K562 (cell line): ENCODE results near the gene TAS2R41. TPM values are rescaled to one million over a fixed set of nuclear protein-coding genes. Genes with fewer than 3 reads are reported as not detected.

Source experiments
- ATAC-seq: fragments of 200-7000 bp; cut with Tn5 transposase; 3 replicates; pipeline ENCODE4 v1.9.1; 2020; ENCODE audit warnings: moderate library complexity
- BruUV-seq: library from RNA; stranded (reverse); fragments of 400-500 nt; replicated peaks from 2 replicates; lab custom pipeline; 2021; lab: Mats Ljungman, UMichigan
- CTCF ChIA-PET: fragments of 300-600 bp; formaldehyde crosslinking; extraction: SDS; loops from one replicate; lab custom pipeline; 2021; ENCODE audit warnings: low intra/inter-chr PET ratio; lab: Yijun Ruan, JAX
- POLR2A ChIA-PET: fragments of 300-600, 350-650 bp; sonication (Branson Sonifier 250); formaldehyde crosslinking; extraction: SDS; loops from one replicate; lab custom pipeline; 2021; ENCODE audit warnings: antibody characterized with exemption, inconsistent platforms; lab: Yijun Ruan, JAX
- DNase-seq, 4 experiments: peaks; one replicate each; pipeline versions ENCODE4 v3.0.0 to v3.0.0-alpha.2; 2011 to 2018; ENCODE audit warnings: low spot score in 3 of 4, mixed read lengths in 3 of 4; ENCODE audit errors: extremely low read depth in 1 of 4
- FAIRE-seq: peaks from 2 replicates; lab custom pipeline; 2011; peaks lifted over from hg19 to GRCh38; lab: Jason Lieb, UNC
- H2AFZ ChIP-seq: 2 replicates; pipeline ENCODE4 v1.6.0; 2011; ENCODE audit warnings: low read depth, low read length, control low read depth, inconsistent platforms
- H3K27ac ChIP-seq: fragments of 200-600 bp; 3 replicates; pipeline ENCODE4 v1.8.0; 2011; ENCODE audit warnings: low read depth, mild to moderate bottlenecking, control low read depth, inconsistent platforms, low read length, moderate library complexity, mixed read lengths; ENCODE audit errors: extremely low read depth
- H3K27me3 ChIP-seq, 2 experiments: fragments of 300-600 bp in 1 of 2; 2 replicates in 1 of 2; 3 replicates in 1 of 2; pipeline versions ENCODE4 v1.6.0 to v1.8.0; 2011; ENCODE audit warnings: inconsistent platforms in 2 of 2, low read length in 2 of 2, mild to moderate bottlenecking in 1 of 2, mixed read lengths in 1 of 2, moderate library complexity in 1 of 2; ENCODE audit not compliant: control insufficient read depth in 2 of 2, insufficient read depth in 2 of 2
- H3K36me3 ChIP-seq: fragments of 300-600 bp; 3 replicates; pipeline ENCODE4 v1.8.0; 2011; ENCODE audit warnings: mild to moderate bottlenecking, low read length, inconsistent platforms; ENCODE audit not compliant: control insufficient read depth, insufficient read depth
- H3K4me1 ChIP-seq, 2 experiments: fragments of 200-600 bp in 1 of 2; replicated peaks in 1 of 2; 2 replicates in 1 of 2; 3 replicates in 1 of 2; pipeline versions ENCODE4 v1.5.1 to v1.8.0; 2011; ENCODE audit warnings: inconsistent platforms in 2 of 2, low read length in 2 of 2, mild to moderate bottlenecking in 1 of 2, mixed read lengths in 1 of 2, moderate library complexity in 1 of 2; ENCODE audit not compliant: control insufficient read depth in 2 of 2, insufficient read depth in 2 of 2
- H3K4me2 ChIP-seq: 2 replicates; pipeline ENCODE4 v1.6.1; 2011; ENCODE audit warnings: low read length, control low read depth, inconsistent platforms, mixed read lengths; ENCODE audit not compliant: insufficient read depth
- H3K4me3 ChIP-seq: fragments of 200-600 bp; sonication (generic), shearing (Covaris generic); 2 replicates; pipeline ENCODE4 v1.5.1; 2016; ENCODE audit warnings: control low read depth, inconsistent platforms
- H3K79me2 ChIP-seq: fragments of 200-600 bp; 3 replicates; pipeline ENCODE4 v1.8.0; 2011; ENCODE audit warnings: low read length, inconsistent platforms; ENCODE audit not compliant: control insufficient read depth, insufficient read depth
- H3K9ac ChIP-seq, 2 experiments: 2 replicates each; pipeline versions ENCODE4 v1.6.0 to v1.6.1; 2011; ENCODE audit warnings: low read depth in 2 of 2, low read length in 2 of 2, control low read depth in 1 of 2, inconsistent platforms in 1 of 2, mild to moderate bottlenecking in 1 of 2, mixed read lengths in 1 of 2; ENCODE audit not compliant: insufficient read depth in 1 of 2
- H3K9me1 ChIP-seq: one replicate; pipeline ENCODE4 v1.6.0; 2011; ENCODE audit warnings: inconsistent platforms, mild to moderate bottlenecking, low read length, moderate library complexity; ENCODE audit not compliant: control insufficient read depth, insufficient read depth
- H3K9me3 ChIP-seq: replicated peaks from 2 replicates; pipeline ENCODE4 v1.5.1; 2011; ENCODE audit warnings: low read depth, low read length, inconsistent platforms; ENCODE audit not compliant: control insufficient read depth, insufficient read depth
- H4K20me1 ChIP-seq: replicated peaks from 2 replicates; pipeline ENCODE4 v1.6.1; 2011; ENCODE audit warnings: low read length, inconsistent platforms, mixed read lengths; ENCODE audit not compliant: control insufficient read depth, insufficient read depth
- ARNT ChIP-seq, 2 experiments: fragments of 450-650 bp; IDR thresholded peaks; 2 replicates each; pipeline ENCODE4 v1.6.1; 2016; ENCODE audit warnings: mild to moderate bottlenecking in 1 of 2
- BMI1 ChIP-seq: fragments of 150-350 bp; IDR thresholded peaks from 2 replicates; pipeline ENCODE4 v1.6.1; 2014; ENCODE audit warnings: low read length
- CBFB ChIP-seq: sonication (generic); formaldehyde crosslinking; IDR thresholded peaks from 2 replicates; pipeline ENCODE4 v1.4.0; 2020; ENCODE audit warnings: mild to moderate bottlenecking, missing genetic modification reagents
- COPS2 ChIP-seq: fragments of 450-650 bp; conservative IDR thresholded peaks from 2 replicates; pipeline ENCODE4 v1.6.1; 2016; ENCODE audit warnings: mild to moderate bottlenecking, moderate library complexity
- EZH2 ChIP-seq: IDR thresholded peaks from 2 replicates; pipeline ENCODE4 v1.6.1; 2012; ENCODE audit warnings: low read depth, mild to moderate bottlenecking, inconsistent platforms, low read length, borderline replicate concordance
- GABPB2 ChIP-seq: fragments of 250-450 bp; sonication (Bioruptor Pico); conservative IDR thresholded peaks from 2 replicates; pipeline ENCODE4 v1.5.1; 2021; ENCODE audit warnings: mild to moderate bottlenecking
- HNRNPLL ChIP-seq: fragments of 200-400 bp; formaldehyde crosslinking; IDR thresholded peaks from 2 replicates; pipeline ENCODE4 v1.6.1; 2017; ENCODE audit warnings: low read length, low read depth, mild to moderate bottlenecking; ENCODE audit not compliant: poor library complexity, severe bottlenecking
- MAFG ChIP-seq: fragments of 450-650 bp; conservative IDR thresholded peaks from 2 replicates; pipeline ENCODE4 v1.6.1; 2016; ENCODE audit warnings: missing genetic modification characterization, missing compliant biosample characterization
- MEIS2 ChIP-seq: fragments of 450-650 bp; IDR thresholded peaks from 2 replicates; pipeline ENCODE4 v1.6.1; 2014; ENCODE audit warnings: mild to moderate bottlenecking; ENCODE audit not compliant: partially characterized antibody
- RNF2 ChIP-seq: sonication (generic); IDR thresholded peaks from 2 replicates; pipeline ENCODE4 v1.6.1; 2016
- SPI1 ChIP-seq: IDR thresholded peaks from 2 replicates; pipeline ENCODE4 v1.6.1; 2011; ENCODE audit warnings: low read depth, low read length, control low read depth, borderline replicate concordance
- ZNF551 ChIP-seq: fragments of 250-450 bp; sonication (Bioruptor Pico); IDR thresholded peaks from 2 replicates; pipeline ENCODE4 v1.5.0; 2021; ENCODE audit warnings: mild to moderate bottlenecking, moderate library complexity
- WGBS: fragments of 100-300 bp; shearing (Covaris generic); methylation state at CpG from one replicate; pipeline ENCODE4 v1.1.6; 2016; ENCODE audit warnings: low coverage, mixed read lengths; ENCODE audit not compliant: insufficient coverage; ENCODE audit errors: missing lambda C conversion rate; 5-methylcytosine and 5-hydroxymethylcytosine counted together
- in situ Hi-C: fragments of 300-500 bp; cut with MboI; formaldehyde crosslinking; loops from 4 replicates; pipeline ENCODE4 v1.15.0; 2018; ENCODE audit warnings: inconsistent platforms, mixed read lengths
- intact Hi-C: fragments of 100-400 bp; cut with micrococcal nuclease; formaldehyde crosslinking; loops from 2 replicates; pipeline ENCODE4 v1.14.2; 2022
- polyA plus RNA-seq, 8 experiments: library from polyadenylated mRNA; depleted of rRNA in 4 of 8; stranded (reverse) in 5 of 8; unstranded in 3 of 8; fragments of >200 nt; fragmentation: Nextera tagmentation in 2 of 8; fragmentation: Illumina TruSeq in 1 of 8; extraction: Ambion mirVana in 2 of 8; extraction: Trizol in 1 of 8; gene quantifications; 2 replicates each; pipeline versions ENCODE4 v1.2.1 to v1.2.3, GENCODE V29; 2011 to 2014; ENCODE audit warnings: inconsistent platforms in 1 of 8, missing spikeins in 1 of 8
- total RNA-seq, 7 experiments: library from RNA; depleted of rRNA in 6 of 7; stranded (reverse); fragments of >200 nt in 6 of 7; fragmentation: Illumina TruSeq in 2 of 7; extraction: Trizol in 2 of 7; gene quantifications; 2 replicates each; pipeline versions ENCODE4 v1.2.1 to v1.2.3, GENCODE V29; 2011 to 2021; ENCODE audit warnings: low replicate concordance in 1 of 7
- TF ChIP-seq, protein P1 (sequence below): fragments of 450-650 bp; IDR thresholded peaks from 2 replicates; pipeline ENCODE4 v1.6.1; 2016; ENCODE audit warnings: mild to moderate bottlenecking
- TF ChIP-seq, protein P2 (sequence below): fragments of 450-650 bp; IDR thresholded peaks from 2 replicates; pipeline ENCODE4 v1.6.1; 2018; ENCODE audit not compliant: partially characterized antibody
- TF ChIP-seq, protein P3 (sequence below), 2 experiments: IDR thresholded peaks in 1 of 2; conservative IDR thresholded peaks in 1 of 2; 2 replicates each; pipeline ENCODE4 v1.6.1; 2016; ENCODE audit warnings: low read depth in 2 of 2, mild to moderate bottlenecking in 1 of 2, missing compliant biosample characterization in 1 of 2, missing genetic modification characterization in 1 of 2, moderate library complexity in 1 of 2

Gene TAS2R41
- total and polyA plus RNA-seq, 9 of the 15 experiments (the other 6 are each of a cell fraction or from before 2014, with no cell fraction given): not detected

DNA sequence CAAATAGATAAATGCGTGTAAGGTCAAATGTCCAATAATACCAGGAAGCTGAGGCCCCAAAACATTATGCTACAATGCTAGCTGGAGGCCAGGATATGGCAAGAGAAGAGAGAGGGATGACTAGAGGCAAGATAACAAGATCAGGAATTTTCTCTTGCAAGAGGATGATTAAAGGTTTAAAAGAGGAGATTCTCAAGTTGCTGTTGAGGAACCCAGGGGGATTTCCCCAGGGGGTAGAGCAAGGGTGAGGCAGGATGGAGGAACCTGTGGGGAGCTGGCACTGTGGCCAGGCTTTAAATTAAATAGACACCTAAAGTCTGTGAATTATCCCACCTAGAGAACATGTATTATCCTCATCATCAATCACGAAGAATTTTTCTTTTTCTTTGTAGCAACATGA lies 37.8 kb upstream of the TAS2R41 start:
- no peak overlapping the region for H3K4me2 ChIP-seq
- no peak overlapping the region for H3K4me3 ChIP-seq
- WGBS: 3% methylated on average over 2 of the region's 2 CpGs
- no peaks in the 10 kb centered on the region for H3K9me3 ChIP-seq
- in situ Hi-C loops: no loop called here
- intact Hi-C loops: no loop called here
- CTCF ChIA-PET: no interaction called here
- H3K36me3 ChIP-seq: no peaks in the 10 kb centered on the region
- FAIRE-seq (no peak), ATAC-seq (no peak), DNase-seq (no peak)
- POLR2A ChIA-PET: interaction anchor here (1.6 kb wide), 1 partner anchor 8 kb away, joined by 4 read pairs; no protein-coding TSS in a partner anchor
- H3K27me3 ChIP-seq: peaks cover 7 to 11% of the 10 kb centered on the region in 2 experiments; a peak in 2 of 5 replicates
- BruUV-seq: no TSS peak
- H4K20me1 ChIP-seq: no peaks in the 10 kb centered on the region
- no peak overlapping the region for H3K27ac ChIP-seq
- no peaks in the 10 kb centered on the region for H3K79me2 ChIP-seq
- H3K9ac ChIP-seq: no peak overlapping the region
- H3K4me1 ChIP-seq: 0 out of 5 replicates have a peak, but pooled peaks cover 0 to 3% of the 10 kb centered on the region in 2 experiments
- no peak overlapping the region for H2AFZ ChIP-seq
- H3K9me1 ChIP-seq: no peaks in the 10 kb centered on the region
- TF ChIP-seq BMI1 (no peak), ARNT (IDR thresholded peaks at IDR 0.05) (no peak), MAFG (tag) (no peak), MEIS2 (no peak), CBFB (CRISPR knock-in tag) (no peak), ZNF551 (CRISPR knock-in tag) (no peak), COPS2 (no peak), HNRNPLL (no peak), GABPB2 (CRISPR knock-in tag) (no peak), RNF2 (no peak), EZH2 (no peak), SPI1 (no peak)
- TF ChIP-seq, protein P1, sequence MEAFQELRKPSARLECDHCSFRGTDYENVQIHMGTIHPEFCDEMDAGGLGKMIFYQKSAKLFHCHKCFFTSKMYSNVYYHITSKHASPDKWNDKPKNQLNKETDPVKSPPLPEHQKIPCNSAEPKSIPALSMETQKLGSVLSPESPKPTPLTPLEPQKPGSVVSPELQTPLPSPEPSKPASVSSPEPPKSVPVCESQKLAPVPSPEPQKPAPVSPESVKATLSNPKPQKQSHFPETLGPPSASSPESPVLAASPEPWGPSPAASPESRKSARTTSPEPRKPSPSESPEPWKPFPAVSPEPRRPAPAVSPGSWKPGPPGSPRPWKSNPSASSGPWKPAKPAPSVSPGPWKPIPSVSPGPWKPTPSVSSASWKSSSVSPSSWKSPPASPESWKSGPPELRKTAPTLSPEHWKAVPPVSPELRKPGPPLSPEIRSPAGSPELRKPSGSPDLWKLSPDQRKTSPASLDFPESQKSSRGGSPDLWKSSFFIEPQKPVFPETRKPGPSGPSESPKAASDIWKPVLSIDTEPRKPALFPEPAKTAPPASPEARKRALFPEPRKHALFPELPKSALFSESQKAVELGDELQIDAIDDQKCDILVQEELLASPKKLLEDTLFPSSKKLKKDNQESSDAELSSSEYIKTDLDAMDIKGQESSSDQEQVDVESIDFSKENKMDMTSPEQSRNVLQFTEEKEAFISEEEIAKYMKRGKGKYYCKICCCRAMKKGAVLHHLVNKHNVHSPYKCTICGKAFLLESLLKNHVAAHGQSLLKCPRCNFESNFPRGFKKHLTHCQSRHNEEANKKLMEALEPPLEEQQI: no peak
- TF ChIP-seq, protein P2, sequence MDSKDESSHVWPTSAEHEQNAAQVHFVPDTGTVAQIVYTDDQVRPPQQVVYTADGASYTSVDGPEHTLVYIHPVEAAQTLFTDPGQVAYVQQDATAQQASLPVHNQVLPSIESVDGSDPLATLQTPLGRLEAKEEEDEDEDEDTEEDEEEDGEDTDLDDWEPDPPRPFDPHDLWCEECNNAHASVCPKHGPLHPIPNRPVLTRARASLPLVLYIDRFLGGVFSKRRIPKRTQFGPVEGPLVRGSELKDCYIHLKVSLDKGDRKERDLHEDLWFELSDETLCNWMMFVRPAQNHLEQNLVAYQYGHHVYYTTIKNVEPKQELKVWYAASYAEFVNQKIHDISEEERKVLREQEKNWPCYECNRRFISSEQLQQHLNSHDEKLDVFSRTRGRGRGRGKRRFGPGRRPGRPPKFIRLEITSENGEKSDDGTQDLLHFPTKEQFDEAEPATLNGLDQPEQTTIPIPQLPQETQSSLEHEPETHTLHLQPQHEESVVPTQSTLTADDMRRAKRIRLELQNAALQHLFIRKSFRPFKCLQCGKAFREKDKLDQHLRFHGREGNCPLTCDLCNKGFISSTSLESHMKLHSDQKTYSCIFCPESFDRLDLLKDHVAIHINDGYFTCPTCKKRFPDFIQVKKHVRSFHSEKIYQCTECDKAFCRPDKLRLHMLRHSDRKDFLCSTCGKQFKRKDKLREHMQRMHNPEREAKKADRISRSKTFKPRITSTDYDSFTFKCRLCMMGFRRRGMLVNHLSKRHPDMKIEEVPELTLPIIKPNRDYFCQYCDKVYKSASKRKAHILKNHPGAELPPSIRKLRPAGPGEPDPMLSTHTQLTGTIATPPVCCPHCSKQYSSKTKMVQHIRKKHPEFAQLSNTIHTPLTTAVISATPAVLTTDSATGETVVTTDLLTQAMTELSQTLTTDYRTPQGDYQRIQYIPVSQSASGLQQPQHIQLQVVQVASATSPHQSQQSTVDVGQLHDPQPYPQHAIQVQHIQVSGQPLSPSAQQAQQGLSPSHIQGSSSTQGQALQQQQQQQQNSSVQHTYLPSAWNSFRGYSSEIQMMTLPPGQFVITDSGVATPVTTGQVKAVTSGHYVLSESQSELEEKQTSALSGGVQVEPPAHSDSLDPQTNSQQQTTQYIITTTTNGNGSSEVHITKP: no peak
- TF ChIP-seq, protein P3, sequence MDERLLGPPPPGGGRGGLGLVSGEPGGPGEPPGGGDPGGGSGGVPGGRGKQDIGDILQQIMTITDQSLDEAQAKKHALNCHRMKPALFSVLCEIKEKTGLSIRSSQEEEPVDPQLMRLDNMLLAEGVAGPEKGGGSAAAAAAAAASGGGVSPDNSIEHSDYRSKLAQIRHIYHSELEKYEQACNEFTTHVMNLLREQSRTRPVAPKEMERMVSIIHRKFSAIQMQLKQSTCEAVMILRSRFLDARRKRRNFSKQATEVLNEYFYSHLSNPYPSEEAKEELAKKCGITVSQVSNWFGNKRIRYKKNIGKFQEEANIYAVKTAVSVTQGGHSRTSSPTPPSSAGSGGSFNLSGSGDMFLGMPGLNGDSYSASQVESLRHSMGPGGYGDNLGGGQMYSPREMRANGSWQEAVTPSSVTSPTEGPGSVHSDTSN (CRISPR knock-in tag; IDR thresholded peaks at IDR 0.05; ENCODE audit: low read depth): no peak
- TF ChIP-seq, protein P3 (tag; conservative IDR thresholded peaks at IDR 0.05; ENCODE audit: low read depth): no peak
